Calu3 (cell line): ENCODE measurements around the gene SPOCK2. TPM values are rescaled to one million over a fixed set of nuclear protein-coding genes. Genes with fewer than 3 reads are reported as not detected.
"Not testable (repeated sequence)": the region's sequence is repeated elsewhere in the genome, so short reads cannot be mapped to it uniquely, and the experiment has no call there.

ENCODE experiments used
- Bru-seq: library from RNA; stranded (reverse); fragments of 400-500 nt; gene quantifications from one replicate; lab custom pipeline; 2021; lab: Mats Ljungman, UMichigan
- BruChase-seq, 2 experiments: library from RNA; stranded (reverse); fragments of 400-500 nt; gene quantifications; one replicate each; lab custom pipeline; 2021; lab: Mats Ljungman, UMichigan
- BruUV-seq: library from RNA; stranded (reverse); fragments of 400-500 nt; replicated peaks from 2 replicates; lab custom pipeline; 2021; lab: Mats Ljungman, UMichigan
- CTCF ChIA-PET: fragments of 300-600 bp; sonication (Branson Sonifier 250); formaldehyde crosslinking; loops from one replicate; lab custom pipeline; 2022; ENCODE audit warnings: antibody characterized with exemption; lab: Charles Lee
- DNase-seq: peaks from one replicate; pipeline ENCODE4 v3.0.0; 2022
- H3K27ac Mint-ChIP-seq: one replicate; pipeline ENCODE4 v1.8.0; 2022; ENCODE audit warnings: mixed read lengths; ENCODE audit not compliant: unreplicated experiment
- H3K27me3 Mint-ChIP-seq: one replicate; pipeline ENCODE4 v1.8.0; 2022; ENCODE audit warnings: mixed read lengths; ENCODE audit not compliant: unreplicated experiment
- H3K36me3 Mint-ChIP-seq: one replicate; pipeline ENCODE4 v1.8.0; 2022; ENCODE audit warnings: mild to moderate bottlenecking, moderate library complexity, mixed read lengths; ENCODE audit not compliant: insufficient read depth, unreplicated experiment
- H3K4me1 Mint-ChIP-seq: one replicate; pipeline ENCODE4 v1.8.0; 2022; ENCODE audit warnings: mild to moderate bottlenecking, low read depth, mixed read lengths; ENCODE audit not compliant: unreplicated experiment
- H3K4me3 Mint-ChIP-seq: one replicate; pipeline ENCODE4 v1.8.0; 2022; ENCODE audit warnings: mild to moderate bottlenecking, low read depth, moderate library complexity, mixed read lengths; ENCODE audit not compliant: unreplicated experiment
- H3K9me3 Mint-ChIP-seq: one replicate; pipeline ENCODE4 v1.8.0; 2022; ENCODE audit warnings: low read depth, mixed read lengths; ENCODE audit not compliant: unreplicated experiment
- intact Hi-C: fragments of 100-400 bp; cut with micrococcal nuclease; formaldehyde crosslinking; loops from one replicate; pipeline ENCODE4 v1.10.0; 2022; ENCODE audit not compliant: unreplicated experiment
- long read RNA-seq: library from polyadenylated mRNA; stranded (forward); transcript quantifications from one replicate; pipeline ENCODE4 v2.0.0, GENCODE V29; 2022
- total RNA-seq: library from RNA; stranded (reverse); gene quantifications from 2 replicates; pipeline ENCODE4 v1.2.3, GENCODE V29; 2022
- TF ChIP-seq, protein P1 (sequence below): fragments of 200-600 bp; IDR thresholded peaks from one replicate; pipeline ENCODE4 v1.8.0; 2022; ENCODE audit warnings: antibody characterized with exemption; ENCODE audit not compliant: unreplicated experiment

The SPOCK2 gene, protein sequence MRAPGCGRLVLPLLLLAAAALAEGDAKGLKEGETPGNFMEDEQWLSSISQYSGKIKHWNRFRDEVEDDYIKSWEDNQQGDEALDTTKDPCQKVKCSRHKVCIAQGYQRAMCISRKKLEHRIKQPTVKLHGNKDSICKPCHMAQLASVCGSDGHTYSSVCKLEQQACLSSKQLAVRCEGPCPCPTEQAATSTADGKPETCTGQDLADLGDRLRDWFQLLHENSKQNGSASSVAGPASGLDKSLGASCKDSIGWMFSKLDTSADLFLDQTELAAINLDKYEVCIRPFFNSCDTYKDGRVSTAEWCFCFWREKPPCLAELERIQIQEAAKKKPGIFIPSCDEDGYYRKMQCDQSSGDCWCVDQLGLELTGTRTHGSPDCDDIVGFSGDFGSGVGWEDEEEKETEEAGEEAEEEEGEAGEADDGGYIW
- total RNA-seq = 162 and 205 TPM in 2 replicates
- Bru-seq, nascent RNA = percentile 84 among the genes with signal in this experiment
- BruChase-seq, experiment 1, labeled RNA remaining after a 6-hour chase = percentile 93 among the genes with signal in this experiment
- percentile 86 among the genes with signal in this experiment for BruChase-seq, experiment 2, labeled RNA remaining after a 2-hour chase
- long read RNA-seq, partial matches to known transcripts = 3 of 153 reads
- long read RNA-seq, other reads (novel, unspliced or antisense) = 148 of 153 reads

DNA sequence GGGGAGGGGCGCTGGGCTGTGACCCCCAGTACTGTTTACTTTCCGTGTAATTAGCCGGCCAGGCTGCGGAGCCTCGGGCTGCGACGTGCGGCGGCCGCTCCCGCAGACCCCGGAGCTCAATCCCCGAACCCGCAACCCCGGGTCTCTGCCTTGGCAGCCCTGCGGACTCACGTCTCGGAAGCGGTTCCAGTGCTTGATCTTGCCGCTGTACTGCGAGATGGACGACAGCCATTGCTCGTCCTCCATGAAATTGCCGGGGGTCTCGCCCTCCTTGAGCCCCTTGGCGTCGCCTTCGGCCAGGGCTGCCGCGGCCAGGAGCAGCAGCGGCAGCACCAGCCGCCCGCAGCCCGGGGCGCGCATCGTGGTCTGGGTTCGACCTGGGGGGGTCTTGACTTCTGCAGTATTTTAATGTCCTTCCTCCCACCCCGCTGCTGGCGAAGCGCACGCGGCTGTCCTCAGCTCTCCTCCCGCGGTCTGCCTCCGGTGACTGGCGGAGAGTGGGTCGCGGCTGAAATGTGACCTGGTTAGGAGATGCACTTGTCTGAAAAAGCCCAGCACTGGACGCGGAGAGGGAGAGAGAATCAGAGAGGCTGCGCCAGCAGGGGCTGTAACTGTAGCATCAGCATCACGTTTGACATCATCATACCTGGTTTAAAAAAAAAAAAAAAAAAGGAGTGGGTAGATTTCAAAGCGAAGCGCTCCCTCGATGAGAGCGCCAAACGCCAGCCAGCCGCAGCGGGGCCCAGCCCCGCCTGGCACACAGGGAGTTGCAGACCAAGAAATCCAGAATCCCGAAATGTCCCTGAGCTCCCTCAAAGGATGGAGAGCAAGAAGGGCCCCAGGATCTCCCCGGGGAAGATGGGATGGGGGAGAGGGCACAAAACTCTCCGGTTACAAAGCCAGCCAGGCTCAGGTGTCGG, at the start of gene SPOCK2:
Gene SPOCK2, minus strand, starts transcription at position 583 of the 920 bp plus-strand sequence. Its CDS starts 223 bp downstream, at position 360.
- H3K4me3 Mint-ChIP-seq = peak within 1 kb of the TSS; percentile 79
- CTCF ChIA-PET = interaction anchor here (0.6 to 1.9 kb wide), 6 partner anchors 31 to 580 kb away, joined by 3 to 8 read pairs (median 4); no protein-coding TSS in a partner anchor
- H3K4me1 Mint-ChIP-seq = peaks cover 52% of the 10 kb centered on the region
- no peaks in the 10 kb centered on the region for H3K9me3 Mint-ChIP-seq
- no peaks in the 10 kb centered on the region for H3K27me3 Mint-ChIP-seq
- peak within 1 kb of the TSS; percentile 87 for H3K27ac Mint-ChIP-seq
- H3K36me3 Mint-ChIP-seq = peaks cover 47% of the 10 kb centered on the region
- TF ChIP-seq, protein P1, sequence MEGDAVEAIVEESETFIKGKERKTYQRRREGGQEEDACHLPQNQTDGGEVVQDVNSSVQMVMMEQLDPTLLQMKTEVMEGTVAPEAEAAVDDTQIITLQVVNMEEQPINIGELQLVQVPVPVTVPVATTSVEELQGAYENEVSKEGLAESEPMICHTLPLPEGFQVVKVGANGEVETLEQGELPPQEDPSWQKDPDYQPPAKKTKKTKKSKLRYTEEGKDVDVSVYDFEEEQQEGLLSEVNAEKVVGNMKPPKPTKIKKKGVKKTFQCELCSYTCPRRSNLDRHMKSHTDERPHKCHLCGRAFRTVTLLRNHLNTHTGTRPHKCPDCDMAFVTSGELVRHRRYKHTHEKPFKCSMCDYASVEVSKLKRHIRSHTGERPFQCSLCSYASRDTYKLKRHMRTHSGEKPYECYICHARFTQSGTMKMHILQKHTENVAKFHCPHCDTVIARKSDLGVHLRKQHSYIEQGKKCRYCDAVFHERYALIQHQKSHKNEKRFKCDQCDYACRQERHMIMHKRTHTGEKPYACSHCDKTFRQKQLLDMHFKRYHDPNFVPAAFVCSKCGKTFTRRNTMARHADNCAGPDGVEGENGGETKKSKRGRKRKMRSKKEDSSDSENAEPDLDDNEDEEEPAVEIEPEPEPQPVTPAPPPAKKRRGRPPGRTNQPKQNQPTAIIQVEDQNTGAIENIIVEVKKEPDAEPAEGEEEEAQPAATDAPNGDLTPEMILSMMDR = no peak
- peak; percentile 42 for DNase-seq
- TSS peak; percentile 71 for BruUV-seq
- intact Hi-C loops = no loop called here

DNA sequence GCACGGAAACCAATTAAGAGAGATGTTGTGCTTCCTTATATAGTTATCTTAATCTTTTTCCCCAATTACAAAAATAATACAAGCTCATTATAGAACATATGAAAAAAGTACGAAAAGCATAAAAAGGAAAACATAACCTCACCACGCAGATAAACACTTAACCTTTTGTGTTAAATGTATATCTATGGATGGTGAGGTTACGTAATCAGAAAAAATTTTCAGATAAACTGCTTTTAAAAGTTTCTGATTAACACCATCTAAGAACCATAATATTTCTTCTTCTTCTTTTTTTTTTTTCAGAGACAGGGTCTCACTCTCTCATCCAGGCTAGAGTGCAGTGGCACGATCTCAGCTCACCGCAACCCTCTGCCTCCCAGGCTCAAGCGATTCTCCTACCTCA, 49.2 kb upstream of the SPOCK2 start:
- intact Hi-C loops = no loop called here
- Mint-ChIP-seq H3K27ac (no peak overlapping the region), H3K36me3 (no peaks in the 10 kb centered on the region), H3K4me3 (no peak overlapping the region), H3K4me1 (peaks cover 28% of the 10 kb centered on the region), H3K9me3 (no peaks in the 10 kb centered on the region), H3K27me3 (no peaks in the 10 kb centered on the region)
- CTCF ChIA-PET = interaction anchor here (0.7 kb wide), 1 partner anchor 241 kb away, joined by 5 read pairs; no protein-coding TSS in a partner anchor
- TF ChIP-seq, protein P1 = no peak
- no peak for DNase-seq
- BruUV-seq = no TSS peak

DNA sequence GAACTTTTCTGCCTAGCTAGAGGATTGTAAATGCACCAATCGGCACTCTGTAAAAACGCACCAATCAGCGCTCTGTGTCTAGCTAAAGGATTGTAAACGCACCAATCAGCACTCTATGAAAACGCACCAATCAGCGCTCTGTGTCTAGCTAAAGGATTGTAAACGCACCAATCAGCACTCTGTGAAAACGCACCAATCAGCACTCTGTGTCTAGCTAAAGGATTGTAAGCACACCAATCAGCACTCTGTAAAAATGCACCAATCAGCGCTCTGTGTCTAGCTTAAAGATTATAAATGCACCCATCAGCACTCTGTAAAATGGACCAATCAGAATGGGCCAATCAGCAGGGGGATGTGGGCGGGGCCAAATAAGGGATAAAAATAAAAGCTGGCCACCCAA, 47.9 kb upstream of the SPOCK2 start:
- H3K4me1 Mint-ChIP-seq = peaks cover 28% of the 10 kb centered on the region
- intact Hi-C loops, H3K4me3 Mint-ChIP-seq, H3K27me3 Mint-ChIP-seq, H3K36me3 Mint-ChIP-seq, DNase-seq, H3K9me3 Mint-ChIP-seq, BruUV-seq, H3K27ac Mint-ChIP-seq: not testable (repeated sequence)
- CTCF ChIA-PET = interaction anchor here (0.9 kb wide), 1 partner anchor 201 kb away, joined by 3 read pairs; no protein-coding TSS in a partner anchor

DNA sequence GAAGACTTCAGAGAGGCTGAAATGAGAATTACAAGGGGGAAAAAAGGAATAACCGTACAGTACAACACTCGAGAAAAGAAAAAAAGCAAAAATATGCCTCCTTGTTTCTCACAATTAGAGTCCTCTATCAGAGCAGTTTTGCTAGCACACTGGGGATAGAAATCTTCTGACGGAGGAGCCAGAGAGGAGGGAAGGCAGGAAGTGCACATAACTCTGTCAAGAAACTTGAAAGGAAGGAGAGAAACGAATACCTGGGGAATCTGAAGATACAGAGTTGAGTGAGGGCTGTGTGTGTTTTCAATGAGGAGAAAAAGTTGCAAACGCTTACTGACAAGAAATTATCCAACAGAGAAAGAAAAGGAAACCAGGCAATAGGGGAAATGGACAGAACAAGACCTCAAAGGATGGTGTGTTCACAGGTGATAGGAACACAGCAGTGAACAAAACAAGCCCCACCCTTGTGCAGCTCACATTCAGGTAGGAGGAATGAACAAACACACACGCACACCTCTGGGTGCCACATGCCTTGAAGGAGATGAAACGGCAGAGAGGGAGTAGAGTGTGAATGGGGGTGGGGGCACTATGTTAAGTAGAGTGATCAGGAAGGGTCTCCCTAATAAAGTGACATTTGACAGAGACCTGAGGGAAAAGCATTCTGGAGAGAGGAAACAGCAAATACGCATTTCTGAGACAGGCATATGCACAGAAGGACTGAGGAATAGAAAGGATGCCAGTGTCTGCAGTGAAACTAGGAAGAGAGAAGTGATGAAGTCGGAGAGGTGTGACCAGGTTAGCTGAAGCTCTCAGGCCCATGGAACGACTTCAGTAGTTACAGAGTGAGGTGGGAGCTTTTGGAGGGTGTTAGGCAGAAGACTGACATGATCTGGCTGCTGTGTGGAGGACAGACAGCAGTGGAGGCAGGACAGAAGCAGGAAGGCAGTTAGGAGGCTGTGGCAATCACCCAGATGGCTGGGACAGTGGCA, 46.7 kb upstream of the SPOCK2 start:
- CTCF ChIA-PET = no interaction called here
- Mint-ChIP-seq H3K36me3 (no peaks in the 10 kb centered on the region), H3K27ac (peak overlapping the region; percentile 1), H3K27me3 (no peaks in the 10 kb centered on the region), H3K4me1 (peaks cover 28% of the 10 kb centered on the region), H3K9me3 (no peaks in the 10 kb centered on the region), H3K4me3 (no peak overlapping the region)
- no TSS peak for BruUV-seq
- TF ChIP-seq, protein P1 = no peak
- no peak for DNase-seq
- intact Hi-C loops = no loop called here
